Calu3 (cell line): ENCODE measurements around the gene INHBC. TPM values are rescaled to one million over a fixed set of nuclear protein-coding genes. Genes with fewer than 3 reads are reported as not detected.

Experiments used
- BruUV-seq: library from RNA; stranded (reverse); fragments of 400-500 nt; replicated peaks from 2 replicates; lab custom pipeline; 2021; lab: Mats Ljungman, UMichigan
- CTCF ChIA-PET: fragments of 300-600 bp; sonication (Branson Sonifier 250); formaldehyde crosslinking; loops from one replicate; lab custom pipeline; 2022; ENCODE audit warnings: antibody characterized with exemption; lab: Charles Lee
- DNase-seq: peaks from one replicate; pipeline ENCODE4 v3.0.0; 2022
- H3K27ac Mint-ChIP-seq: one replicate; pipeline ENCODE4 v1.8.0; 2022; ENCODE audit warnings: mixed read lengths; ENCODE audit not compliant: unreplicated experiment
- H3K27me3 Mint-ChIP-seq: one replicate; pipeline ENCODE4 v1.8.0; 2022; ENCODE audit warnings: mixed read lengths; ENCODE audit not compliant: unreplicated experiment
- H3K36me3 Mint-ChIP-seq: one replicate; pipeline ENCODE4 v1.8.0; 2022; ENCODE audit warnings: mild to moderate bottlenecking, moderate library complexity, mixed read lengths; ENCODE audit not compliant: insufficient read depth, unreplicated experiment
- H3K4me1 Mint-ChIP-seq: one replicate; pipeline ENCODE4 v1.8.0; 2022; ENCODE audit warnings: mild to moderate bottlenecking, low read depth, mixed read lengths; ENCODE audit not compliant: unreplicated experiment
- H3K4me3 Mint-ChIP-seq: one replicate; pipeline ENCODE4 v1.8.0; 2022; ENCODE audit warnings: mild to moderate bottlenecking, low read depth, moderate library complexity, mixed read lengths; ENCODE audit not compliant: unreplicated experiment
- H3K9me3 Mint-ChIP-seq: one replicate; pipeline ENCODE4 v1.8.0; 2022; ENCODE audit warnings: low read depth, mixed read lengths; ENCODE audit not compliant: unreplicated experiment
- intact Hi-C: fragments of 100-400 bp; cut with micrococcal nuclease; formaldehyde crosslinking; loops from one replicate; pipeline ENCODE4 v1.10.0; 2022; ENCODE audit not compliant: unreplicated experiment
- total RNA-seq: library from RNA; stranded (reverse); gene quantifications from 2 replicates; pipeline ENCODE4 v1.2.3, GENCODE V29; 2022
- TF ChIP-seq, protein P1 (sequence below): fragments of 200-600 bp; IDR thresholded peaks from one replicate; pipeline ENCODE4 v1.8.0; 2022; ENCODE audit warnings: antibody characterized with exemption; ENCODE audit not compliant: unreplicated experiment

The INHBC gene
- total RNA-seq, 1 experiment from 2014 or later = not detected

DNA sequence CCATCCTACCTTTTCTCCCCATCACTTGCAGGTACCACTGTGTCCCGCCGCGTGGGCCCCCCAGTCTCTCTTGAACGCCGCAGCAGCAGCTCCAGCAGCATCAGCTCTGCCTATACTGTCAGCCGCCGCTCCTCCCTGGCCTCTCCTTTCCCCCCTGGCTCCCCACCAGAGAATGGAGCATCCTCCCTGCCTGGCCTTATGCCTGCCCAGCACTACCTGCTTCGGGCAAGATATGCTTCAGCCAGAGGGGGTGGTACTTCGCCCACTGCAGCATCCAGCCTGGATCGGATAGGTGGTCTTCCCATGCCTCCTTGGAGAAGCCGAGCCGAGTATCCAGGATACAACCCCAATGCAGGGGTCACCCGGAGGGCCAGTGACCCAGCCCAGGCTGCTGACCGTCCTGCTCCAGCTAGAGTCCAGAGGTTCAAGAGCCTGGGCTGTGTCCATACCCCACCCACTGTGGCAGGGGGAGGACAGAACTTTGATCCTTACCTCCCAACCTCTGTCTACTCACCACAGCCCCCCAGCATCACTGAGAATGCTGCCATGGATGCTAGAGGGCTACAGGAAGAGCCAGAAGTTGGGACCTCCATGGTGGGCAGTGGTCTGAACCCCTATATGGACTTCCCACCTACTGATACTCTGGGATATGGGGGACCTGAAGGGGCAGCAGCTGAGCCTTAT lies 35.8 kb downstream of the INHBC start:
- peaks cover 10% of the 10 kb centered on the region for H3K4me1 Mint-ChIP-seq
- H3K4me3 Mint-ChIP-seq = no peak overlapping the region
- no peaks in the 10 kb centered on the region for H3K36me3 Mint-ChIP-seq
- DNase-seq = no peak
- no peaks in the 10 kb centered on the region for H3K9me3 Mint-ChIP-seq
- no peak overlapping the region for H3K27ac Mint-ChIP-seq
- intact Hi-C loops = no loop called here
- TF ChIP-seq, protein P1, sequence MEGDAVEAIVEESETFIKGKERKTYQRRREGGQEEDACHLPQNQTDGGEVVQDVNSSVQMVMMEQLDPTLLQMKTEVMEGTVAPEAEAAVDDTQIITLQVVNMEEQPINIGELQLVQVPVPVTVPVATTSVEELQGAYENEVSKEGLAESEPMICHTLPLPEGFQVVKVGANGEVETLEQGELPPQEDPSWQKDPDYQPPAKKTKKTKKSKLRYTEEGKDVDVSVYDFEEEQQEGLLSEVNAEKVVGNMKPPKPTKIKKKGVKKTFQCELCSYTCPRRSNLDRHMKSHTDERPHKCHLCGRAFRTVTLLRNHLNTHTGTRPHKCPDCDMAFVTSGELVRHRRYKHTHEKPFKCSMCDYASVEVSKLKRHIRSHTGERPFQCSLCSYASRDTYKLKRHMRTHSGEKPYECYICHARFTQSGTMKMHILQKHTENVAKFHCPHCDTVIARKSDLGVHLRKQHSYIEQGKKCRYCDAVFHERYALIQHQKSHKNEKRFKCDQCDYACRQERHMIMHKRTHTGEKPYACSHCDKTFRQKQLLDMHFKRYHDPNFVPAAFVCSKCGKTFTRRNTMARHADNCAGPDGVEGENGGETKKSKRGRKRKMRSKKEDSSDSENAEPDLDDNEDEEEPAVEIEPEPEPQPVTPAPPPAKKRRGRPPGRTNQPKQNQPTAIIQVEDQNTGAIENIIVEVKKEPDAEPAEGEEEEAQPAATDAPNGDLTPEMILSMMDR = no peak
- CTCF ChIA-PET = interaction anchor here (0.6 kb wide), 1 partner anchor 20 kb away, joined by 5 read pairs; no protein-coding TSS in a partner anchor
- H3K27me3 Mint-ChIP-seq = peaks cover 100% of the 10 kb centered on the region
- no TSS peak for BruUV-seq

DNA sequence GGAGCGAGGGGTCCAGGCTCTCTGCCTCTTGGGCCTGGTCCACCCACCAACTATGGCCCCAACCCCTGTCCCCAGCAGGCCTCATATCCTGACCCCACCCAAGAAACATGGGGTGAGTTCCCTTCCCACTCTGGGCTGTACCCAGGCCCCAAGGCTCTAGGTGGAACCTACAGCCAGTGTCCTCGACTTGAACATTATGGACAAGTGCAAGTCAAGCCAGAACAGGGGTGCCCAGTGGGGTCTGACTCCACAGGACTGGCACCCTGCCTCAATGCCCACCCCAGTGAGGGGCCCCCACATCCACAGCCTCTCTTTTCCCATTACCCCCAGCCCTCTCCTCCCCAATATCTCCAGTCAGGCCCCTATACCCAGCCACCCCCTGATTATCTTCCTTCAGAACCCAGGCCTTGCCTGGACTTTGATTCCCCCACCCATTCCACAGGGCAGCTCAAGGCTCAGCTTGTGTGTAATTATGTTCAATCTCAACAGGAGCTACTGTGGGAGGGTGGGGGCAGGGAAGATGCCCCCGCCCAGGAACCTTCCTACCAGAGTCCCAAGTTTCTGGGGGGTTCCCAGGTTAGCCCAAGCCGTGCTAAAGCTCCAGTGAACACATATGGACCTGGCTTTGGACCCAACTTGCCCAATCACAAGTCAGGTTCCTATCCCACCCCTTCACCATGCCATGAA lies 36.5 kb downstream of the INHBC start:
- Mint-ChIP-seq H3K4me1 (peaks cover 10% of the 10 kb centered on the region), H3K27ac (no peak overlapping the region), H3K9me3 (no peaks in the 10 kb centered on the region), H3K4me3 (no peak overlapping the region), H3K36me3 (no peaks in the 10 kb centered on the region), H3K27me3 (peaks cover 100% of the 10 kb centered on the region)
- CTCF ChIA-PET = interaction anchor here (0.7 kb wide), 1 partner anchor 10 kb away, joined by 9 read pairs; no protein-coding TSS in a partner anchor
- intact Hi-C loops = no loop called here
- TF ChIP-seq, protein P1 = no peak
- BruUV-seq = no TSS peak
- DNase-seq = no peak

DNA sequence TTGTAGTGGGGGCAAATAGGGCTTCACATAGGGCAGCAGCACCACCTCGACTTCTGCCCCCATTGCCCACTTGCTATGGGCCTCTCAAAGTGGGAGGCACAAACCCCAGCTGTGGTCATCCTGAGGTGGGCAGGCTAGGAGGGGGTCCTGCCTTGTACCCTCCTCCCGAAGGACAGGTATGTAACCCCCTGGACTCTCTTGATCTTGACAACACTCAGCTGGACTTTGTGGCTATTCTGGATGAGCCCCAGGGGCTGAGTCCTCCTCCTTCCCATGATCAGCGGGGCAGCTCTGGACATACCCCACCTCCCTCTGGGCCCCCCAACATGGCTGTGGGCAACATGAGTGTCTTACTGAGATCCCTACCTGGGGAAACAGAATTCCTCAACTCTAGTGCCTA lies 37.1 kb downstream of the INHBC start:
- Mint-ChIP-seq H3K9me3 (no peaks in the 10 kb centered on the region), H3K27ac (no peak overlapping the region), H3K36me3 (no peaks in the 10 kb centered on the region), H3K4me3 (no peak overlapping the region), H3K27me3 (peaks cover 100% of the 10 kb centered on the region), H3K4me1 (peaks cover 10% of the 10 kb centered on the region)
- no TSS peak for BruUV-seq
- no peak for DNase-seq
- TF ChIP-seq, protein P1 = no peak
- CTCF ChIA-PET = interaction anchor here (0.7 kb wide), 1 partner anchor 11 kb away, joined by 9 read pairs; no protein-coding TSS in a partner anchor
- intact Hi-C loops = no loop called here

DNA sequence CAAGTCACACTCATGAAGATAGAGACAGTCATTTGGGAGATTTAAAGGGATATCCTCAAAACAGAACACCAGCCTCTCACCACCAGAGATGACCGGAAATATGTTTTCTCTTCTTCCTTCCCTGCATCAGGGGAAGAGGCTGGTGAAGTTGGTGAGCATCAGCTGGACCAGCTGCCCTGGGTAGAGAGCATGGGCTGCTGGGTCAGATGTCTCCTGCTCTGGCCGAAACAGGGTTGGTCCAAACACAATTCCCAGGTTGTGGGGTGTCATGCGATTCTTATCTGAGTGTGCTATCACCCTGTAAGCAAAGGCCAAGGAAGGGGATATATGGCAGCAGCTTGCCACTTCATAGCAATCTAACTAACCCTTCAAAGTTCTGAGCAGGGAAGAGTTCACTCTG lies 37.8 kb downstream of the INHBC start:
- Mint-ChIP-seq H3K27ac (no peak overlapping the region), H3K36me3 (no peaks in the 10 kb centered on the region), H3K4me3 (no peak overlapping the region), H3K9me3 (no peaks in the 10 kb centered on the region), H3K4me1 (peaks cover 10% of the 10 kb centered on the region), H3K27me3 (peaks cover 100% of the 10 kb centered on the region)
- CTCF ChIA-PET = interaction anchor here (0.5 kb wide), 1 partner anchor 207 kb away, joined by 3 read pairs; no protein-coding TSS in a partner anchor
- no TSS peak for BruUV-seq
- intact Hi-C loops = no loop called here
- TF ChIP-seq, protein P1 = no peak
- DNase-seq = no peak
